ENCODE data around the gene SWAP70. TPM values are rescaled to one million over a fixed set of nuclear protein-coding genes. Genes with fewer than 3 reads are reported as not detected.

SWAP70 gene
- total and polyA plus RNA-seq, 2 of the 13 experiments (the other 11 are each of a cell fraction or from before 2014, with no cell fraction given) = 4.6 to 8.7 TPM

- no peak for TF ChIP-seq WIZ (CRISPR knock-in tag; IDR thresholded peaks at IDR 0.05)
- peak; percentile 34; the same call in 1 of the 2 replicates for TF ChIP-seq ZNF281 (CRISPR knock-in tag; IDR thresholded peaks at IDR 0.05; ENCODE audit: borderline replicate concordance)
- no peak for TF ChIP-seq SMARCC2 (IDR thresholded peaks at IDR 0.05)
- TF ChIP-seq ZNF160 (CRISPR knock-in tag; IDR thresholded peaks at IDR 0.05) = no peak
- no peak for TF ChIP-seq HBP1 (CRISPR knock-in tag; IDR thresholded peaks at IDR 0.05; ENCODE audit: low read depth)
- no peak for TF ChIP-seq SIN3B (IDR thresholded peaks at IDR 0.05; ENCODE audit: low read length)
- peak; percentile 80; the same call in 1 of the 2 replicates for TF ChIP-seq ZNF609 (CRISPR knock-in tag; IDR thresholded peaks at IDR 0.05; ENCODE audit: borderline replicate concordance)
- TF ChIP-seq CCAR2 (optimal IDR thresholded peaks at IDR 0.05; ENCODE audit: low read depth, low read length) = no peak
- no peak for TF ChIP-seq PRDM4 (CRISPR knock-in tag; IDR thresholded peaks at IDR 0.05; ENCODE audit: borderline replicate concordance)
- no peak for TF ChIP-seq ZNF572 (CRISPR knock-in tag; IDR thresholded peaks at IDR 0.05)
- no peak for TF ChIP-seq SRF (IDR thresholded peaks at IDR 0.05; ENCODE audit: low read depth, low read length)
- TF ChIP-seq MXD4 (CRISPR knock-in tag; IDR thresholded peaks at IDR 0.05) = peak; percentile 69; the same call in 1 of the 2 replicates
- 0 out of 2 replicates have a peak, but pooled peaks have one; percentile 27 for TF ChIP-seq SALL2 (CRISPR knock-in tag; IDR thresholded peaks at IDR 0.05)
- TF ChIP-seq ZNF205 (CRISPR knock-in tag; IDR thresholded peaks at IDR 0.05) = peak; percentile 63
- no peak; the same call in 1 of the 2 replicates for TF ChIP-seq SNAI1 (CRISPR knock-in tag; IDR thresholded peaks at IDR 0.05; ENCODE audit: borderline replicate concordance)
Measured at GRCh38 chr11:9765320-9766101, 101.6 kb downstream of the SWAP70 start (continued).
